GM18502 (cell line): ENCODE data around the gene PCDHA3.
"Not testable (repeated sequence)": the region's sequence is repeated elsewhere in the genome, so short reads cannot be mapped to it uniquely, and the experiment has no call there.

Experiments
- ATAC-seq: cut with Tn5 transposase; IDR thresholded peaks from one replicate; pipeline ENCODE4 v1.9.1; 2021; ENCODE audit warnings: mild to moderate bottlenecking; ENCODE audit not compliant: unreplicated experiment, poor library complexity

PCDHA3 gene

GRCh38 chr5:140800816-140801493, at the start of gene PCDHA3:
TSS of gene PCDHA3 (plus strand) at chr5:140801057.
- ATAC-seq, result no peak

DNA sequence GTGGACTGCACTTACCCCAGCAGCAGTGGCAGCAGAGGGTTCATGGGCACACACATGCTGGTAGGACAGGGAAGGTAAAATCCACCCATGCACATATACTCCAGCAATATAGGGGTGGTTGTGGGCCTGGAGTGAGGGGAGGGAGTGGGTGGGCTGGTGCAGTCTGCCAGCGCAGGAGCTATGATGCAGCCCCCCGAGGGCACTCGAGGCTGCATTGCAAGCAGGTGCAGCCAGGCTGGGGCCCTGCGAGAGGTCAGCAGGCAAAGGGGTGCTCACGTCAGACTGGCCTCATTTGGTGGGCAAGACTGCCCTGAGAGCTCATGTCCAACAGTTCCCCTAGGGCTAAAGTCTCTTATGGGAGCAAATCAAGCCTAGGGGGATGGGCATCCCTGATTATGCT, 47.3 kb upstream of the PCDHA3 start:
- no peak for ATAC-seq

- ATAC-seq, result no peak
These were observed 36.5 kb upstream of the PCDHA3 start for GRCh38 chr5:140764177-140764973.

GRCh38 chr5:140767444-140767843, 33.4 kb upstream of the PCDHA3 start:
- no peak for ATAC-seq

- ATAC-seq, result no peak
These were observed 20.3 kb upstream of the PCDHA3 start for GRCh38 chr5:140780512-140780911.

- no peak for ATAC-seq
These were observed 14.8 kb upstream of the PCDHA3 start, which contains the start of gene PCDHA1 for GRCh38 chr5:140785905-140786686. TSS of gene PCDHA1 (plus strand) at chr5:140786140.

GRCh38 chr5:140787422-140787821, 13.4 kb upstream of the PCDHA3 start:
- ATAC-seq, result not testable (repeated sequence)

DNA sequence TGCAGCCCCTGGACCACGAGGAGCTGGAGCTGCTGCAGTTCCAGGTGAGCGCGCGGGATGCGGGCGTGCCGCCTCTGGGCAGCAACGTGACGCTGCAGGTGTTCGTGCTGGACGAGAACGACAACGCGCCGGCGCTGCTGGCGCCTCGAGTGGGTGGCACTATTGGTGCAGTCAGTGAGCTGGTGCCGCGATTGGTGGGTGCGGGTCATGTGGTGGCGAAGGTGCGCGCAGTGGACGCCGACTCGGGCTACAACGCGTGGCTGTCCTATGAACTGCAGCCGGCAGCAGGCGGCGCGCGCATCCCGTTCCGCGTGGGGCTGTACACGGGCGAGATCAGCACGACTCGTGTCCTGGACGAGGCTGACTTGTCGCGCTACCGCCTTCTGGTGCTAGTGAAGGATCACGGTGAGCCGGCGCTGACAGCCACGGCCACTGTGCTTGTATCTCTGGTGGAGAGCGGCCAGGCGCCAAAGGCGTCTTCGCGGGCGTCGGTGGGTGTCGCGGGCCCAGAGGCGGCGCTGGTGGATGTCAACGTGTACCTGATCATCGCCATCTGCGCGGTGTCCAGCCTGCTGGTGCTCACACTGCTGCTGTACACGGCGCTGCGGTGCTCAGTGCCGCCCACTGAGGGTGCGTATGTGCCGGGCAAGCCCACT, 12.9 kb upstream of the PCDHA3 start:
- ATAC-seq, result not testable (repeated sequence)

DNA sequence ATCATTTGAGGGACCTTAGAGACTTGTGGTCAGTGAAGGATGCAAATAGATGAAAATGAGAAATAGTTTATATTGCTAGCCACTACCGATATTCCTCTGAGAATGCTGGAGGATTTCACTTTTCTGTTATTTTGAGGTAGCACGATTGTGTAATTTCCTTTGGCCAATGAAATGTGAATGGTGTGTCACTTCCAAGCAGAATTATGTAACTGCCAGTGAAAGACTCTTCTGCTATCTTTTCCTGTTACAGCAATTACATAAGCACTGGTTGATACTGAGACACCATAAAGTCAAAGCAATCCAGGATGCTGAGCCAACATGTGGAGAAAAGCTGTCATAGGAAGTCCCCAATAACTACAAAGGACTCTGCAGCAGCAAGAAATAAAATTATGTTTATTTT, 9.8 kb upstream of the PCDHA3 start:
- ATAC-seq, result no peak

DNA sequence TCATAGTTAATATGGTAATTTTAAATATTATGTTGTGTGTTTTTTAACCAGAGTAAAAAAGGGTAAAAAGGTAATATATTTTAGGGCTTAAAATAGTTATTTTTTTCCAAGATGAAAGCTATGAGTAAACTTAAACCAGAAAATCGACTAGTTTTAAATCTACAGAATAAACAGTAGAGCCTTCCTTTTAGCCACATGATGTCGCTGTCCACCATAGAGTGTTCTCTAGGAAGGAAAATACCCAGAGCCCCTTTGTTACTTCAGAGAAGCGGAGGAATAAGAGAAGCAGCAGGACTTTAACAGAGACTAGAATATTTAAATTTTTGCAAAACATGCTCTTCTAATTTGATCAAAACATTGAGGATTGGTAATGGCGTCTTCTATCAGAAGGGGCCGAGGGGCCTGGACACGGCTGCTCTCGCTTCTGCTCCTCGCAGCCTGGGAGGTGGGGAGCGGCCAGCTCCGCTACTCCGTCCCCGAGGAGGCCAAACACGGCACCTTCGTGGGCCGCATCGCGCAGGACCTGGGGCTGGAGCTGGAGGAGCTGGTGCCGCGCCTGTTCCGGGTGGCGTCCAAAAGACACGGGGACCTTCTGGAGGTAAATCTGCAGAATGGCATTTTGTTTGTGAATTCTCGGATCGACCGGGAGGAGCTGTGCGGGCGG, 6.1 kb upstream of the PCDHA3 start, which contains the start of gene PCDHA2:
PCDHA2 (plus strand) TSS at position 258 of the 664 bp plus-strand sequence.
- no peak for ATAC-seq

DNA sequence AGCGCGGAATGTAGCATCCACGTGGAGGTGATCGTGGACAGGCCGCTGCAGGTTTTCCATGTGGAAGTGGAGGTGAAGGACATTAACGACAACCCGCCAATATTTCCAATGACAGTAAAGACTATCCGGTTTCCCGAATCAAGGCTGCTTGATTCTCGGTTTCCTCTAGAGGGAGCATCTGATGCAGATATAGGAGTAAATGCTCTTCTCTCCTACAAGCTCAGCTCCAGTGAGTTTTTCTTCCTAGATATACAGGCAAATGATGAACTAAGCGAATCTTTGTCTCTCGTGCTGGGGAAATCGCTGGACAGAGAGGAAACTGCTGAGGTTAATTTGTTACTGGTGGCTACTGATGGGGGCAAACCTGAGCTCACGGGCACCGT, 5.6 kb upstream of the PCDHA3 start:
- ATAC-seq, result no peak

DNA sequence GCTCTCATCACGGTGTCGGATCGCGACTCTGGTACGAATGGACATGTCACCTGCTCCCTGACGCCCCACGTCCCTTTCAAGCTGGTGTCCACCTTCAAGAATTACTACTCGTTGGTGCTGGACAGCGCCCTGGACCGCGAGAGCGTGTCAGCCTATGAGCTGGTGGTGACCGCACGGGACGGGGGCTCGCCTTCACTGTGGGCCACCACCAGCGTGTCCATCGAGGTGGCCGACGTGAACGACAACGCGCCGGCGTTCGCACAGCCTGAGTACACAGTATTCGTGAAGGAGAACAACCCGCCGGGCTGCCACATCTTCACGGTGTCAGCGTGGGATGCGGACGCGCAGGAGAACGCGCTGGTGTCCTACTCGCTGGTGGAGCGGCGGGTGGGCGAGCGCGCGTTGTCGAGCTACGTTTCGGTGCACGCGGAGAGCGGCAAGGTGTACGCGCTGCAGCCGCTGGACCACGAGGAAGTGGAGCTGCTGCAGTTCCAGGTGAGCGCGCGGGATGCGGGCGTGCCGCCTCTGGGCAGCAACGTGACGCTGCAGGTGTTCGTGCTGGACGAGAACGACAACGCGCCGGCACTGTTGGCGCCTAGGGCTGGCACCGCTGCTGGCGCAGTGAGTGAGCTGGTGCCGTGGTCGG, 4.7 kb upstream of the PCDHA3 start:
- not testable (repeated sequence) for ATAC-seq

GRCh38 chr5:140796718-140797095, 4.2 kb upstream of the PCDHA3 start:
- no peak for ATAC-seq

GRCh38 chr5:140801494-140801841, 611 bp downstream of the PCDHA3 start:
- ATAC-seq, result no peak

DNA sequence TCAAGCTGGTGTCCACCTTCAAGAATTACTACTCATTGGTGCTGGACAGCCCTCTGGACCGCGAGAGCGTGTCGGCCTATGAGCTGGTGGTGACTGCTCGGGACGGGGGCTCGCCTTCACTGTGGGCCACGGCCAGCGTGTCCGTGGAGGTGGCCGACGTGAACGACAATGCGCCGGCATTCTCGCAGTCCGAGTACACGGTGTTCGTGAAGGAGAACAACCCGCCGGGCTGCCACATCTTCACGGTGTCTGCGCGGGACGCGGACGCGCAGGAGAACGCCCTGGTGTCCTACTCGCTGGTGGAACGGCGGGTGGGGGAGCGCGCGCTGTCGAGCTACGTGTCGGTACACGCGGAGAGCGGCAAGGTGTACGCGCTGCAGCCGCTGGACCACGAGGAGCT, 1.5 kb downstream of the PCDHA3 start:
- ATAC-seq, result not testable (repeated sequence)

DNA sequence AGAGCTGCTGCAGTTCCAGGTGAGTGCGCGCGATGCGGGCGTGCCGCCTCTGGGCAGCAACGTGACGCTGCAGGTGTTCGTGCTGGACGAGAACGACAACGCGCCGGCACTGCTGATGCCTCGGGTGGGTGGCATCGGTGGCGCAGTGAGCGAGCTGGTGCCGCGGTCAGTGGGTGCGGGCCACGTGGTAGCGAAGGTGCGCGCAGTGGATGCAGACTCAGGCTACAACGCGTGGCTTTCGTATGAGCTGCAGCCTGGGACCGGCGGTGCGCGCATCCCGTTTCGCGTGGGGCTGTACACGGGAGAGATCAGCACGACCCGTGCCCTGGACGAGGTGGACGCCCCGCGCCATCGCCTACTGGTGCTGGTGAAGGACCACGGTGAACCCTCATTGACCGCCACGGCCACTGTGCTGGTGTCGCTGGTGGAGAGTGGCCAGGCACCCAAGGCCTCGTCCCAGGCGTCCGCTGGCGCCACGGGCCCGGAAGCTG, 2.0 kb downstream of the PCDHA3 start:
- ATAC-seq, result no peak

GRCh38 chr5:140806834-140807775, 6.2 kb downstream of the PCDHA3 start, which contains the start of gene PCDHA4:
TSS of gene PCDHA4 (plus strand) at chr5:140807068.
- ATAC-seq, result no peak

GRCh38 chr5:140808241-140808888, 7.5 kb downstream of the PCDHA3 start:
- ATAC-seq, result not testable (repeated sequence)
